Thyroid gland (tissue), 4 donors: ENCODE results near the gene PCK2.

ENCODE experiments used
- CTCF ChIP-seq, 6 experiments: fragments of 200-600 bp in 3 of 6; fragments of 450-650 bp in 3 of 6; sonication (generic) in 3 of 6; IDR thresholded peaks; one replicate each; pipeline ENCODE4 v1.5.1; 2016 to 2019; ENCODE audit warnings: antibody characterized with exemption in 6 of 6, mild to moderate bottlenecking in 2 of 6, inconsistent platforms in 1 of 6, moderate library complexity in 1 of 6
- POLR2A ChIP-seq, 2 donors: fragments of 450-650 bp; IDR thresholded peaks; one replicate each; pipeline ENCODE4 v1.6.1; 2017; ENCODE audit warnings: antibody characterized with exemption in 2 of 2, mild to moderate bottlenecking in 2 of 2, moderate library complexity in 1 of 2

- TF ChIP-seq CTCF (IDR thresholded peaks at IDR 0.05) (no peak), POLR2A (IDR thresholded peaks at IDR 0.05) (no peak)
Measured at GRCh38 chr14:24138396-24139271, 44.5 kb downstream of the PCK2 start.
